GM18951 (cell line): ENCODE measurements around the gene PPP1R12B.

Experiments used
- POLR2A ChIP-seq: IDR thresholded peaks from 4 replicates; pipeline ENCODE4 v1.6.1; 2011; ENCODE audit warnings: mild to moderate bottlenecking; ENCODE audit not compliant: insufficient read length, insufficient read depth; ENCODE audit errors: extremely low read depth
- in situ Hi-C: fragments of 300-500 bp; cut with MboI; formaldehyde crosslinking; loops from one replicate; pipeline ENCODE4 v1.12.0; 2022; ENCODE audit warnings: low sequenced_read_pairs, mixed read lengths, inconsistent platforms; ENCODE audit not compliant: unreplicated experiment

The PPP1R12B gene

DNA sequence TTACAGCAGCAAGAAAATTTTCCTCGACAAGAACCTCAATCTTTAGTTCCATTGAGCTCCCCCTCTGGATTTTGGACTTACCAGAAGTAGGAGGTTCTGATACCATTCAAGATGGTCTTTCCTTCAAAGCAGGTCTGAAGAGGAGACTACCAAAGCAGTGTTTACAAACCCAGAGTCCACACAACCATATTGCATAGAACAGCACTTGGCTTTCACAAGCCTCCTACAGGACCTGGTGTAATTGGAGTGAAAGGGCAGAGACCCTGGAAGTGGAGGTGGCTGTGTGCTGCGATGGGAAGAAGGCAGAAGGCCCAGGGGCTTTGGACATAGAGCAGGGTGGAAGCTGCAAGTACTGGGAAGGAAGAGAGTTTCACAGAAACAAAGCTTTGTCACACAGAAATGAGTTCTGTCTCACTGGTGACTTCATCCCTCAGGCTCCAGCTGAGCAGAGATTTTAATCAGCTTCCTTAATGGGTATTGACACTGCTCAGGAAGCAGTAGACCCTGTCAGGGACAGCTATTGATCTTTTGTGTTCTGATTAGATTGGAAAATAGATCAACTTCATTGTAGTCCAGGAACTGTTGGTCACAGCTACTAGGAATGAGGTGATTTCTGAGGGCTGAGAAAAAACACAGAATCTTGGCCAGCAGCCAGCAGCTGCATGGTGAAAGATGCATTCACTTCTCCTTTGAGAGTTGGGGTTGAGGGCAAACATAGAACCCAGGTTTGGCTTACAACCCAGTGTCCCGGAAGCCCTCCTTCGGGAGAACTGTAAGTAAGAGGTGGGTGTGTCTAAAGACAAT, 237.7 kb downstream of the PPP1R12B start:
- in situ Hi-C loops: no loop called here
- no peak for TF ChIP-seq POLR2A

DNA sequence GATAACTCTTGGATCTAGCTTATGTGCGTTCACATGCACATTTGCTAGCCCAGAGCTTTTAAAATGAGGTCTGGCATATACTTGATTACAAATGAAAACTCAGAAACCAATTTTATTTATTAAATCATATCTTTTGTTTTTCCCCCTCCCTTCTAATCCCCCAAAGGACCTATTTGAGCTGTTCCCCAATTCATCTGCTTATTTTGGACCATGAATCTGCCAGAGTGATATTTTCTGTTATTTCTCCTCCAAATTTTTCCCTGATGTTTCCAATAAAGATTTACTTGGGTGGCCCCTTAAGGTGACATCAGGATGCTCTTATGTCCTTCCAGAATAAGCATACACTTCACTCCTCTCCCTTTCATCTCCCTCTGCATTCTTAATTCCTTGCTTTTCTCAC, 238.4 kb downstream of the PPP1R12B start:
- TF ChIP-seq POLR2A: no peak
- in situ Hi-C loops: no loop called here

DNA sequence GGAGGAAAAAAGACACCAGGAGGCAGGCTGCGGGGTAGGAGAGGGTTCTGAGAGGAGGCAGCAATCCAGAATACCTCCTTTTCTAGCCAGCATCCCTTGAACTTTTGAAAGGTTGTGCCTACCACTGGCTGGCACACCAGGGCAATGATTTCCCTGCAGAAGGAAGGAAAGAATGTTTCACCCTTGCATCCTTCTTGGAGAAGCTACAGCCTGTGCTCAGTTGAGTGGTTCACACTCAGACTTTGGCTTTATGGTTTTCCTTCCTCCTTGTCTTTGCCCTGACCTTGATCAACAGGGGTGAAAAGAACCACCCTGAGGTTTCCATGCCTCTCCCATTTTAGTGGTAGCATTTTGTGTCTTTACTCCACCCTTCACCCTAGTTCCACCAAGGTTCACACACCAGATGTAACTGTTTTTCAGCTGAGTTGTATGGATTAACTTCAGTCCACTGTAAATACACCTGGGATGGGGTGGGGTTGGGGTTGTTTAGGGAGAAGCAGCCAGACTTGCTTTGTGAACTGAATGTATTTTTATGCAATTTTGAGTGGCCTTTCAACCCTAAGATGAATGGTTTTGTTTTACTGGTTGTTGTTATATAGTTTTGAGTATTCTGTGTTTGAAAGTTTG, 239.5 kb downstream of the PPP1R12B start:
- in situ Hi-C loops: no loop called here
- no peak for TF ChIP-seq POLR2A

DNA sequence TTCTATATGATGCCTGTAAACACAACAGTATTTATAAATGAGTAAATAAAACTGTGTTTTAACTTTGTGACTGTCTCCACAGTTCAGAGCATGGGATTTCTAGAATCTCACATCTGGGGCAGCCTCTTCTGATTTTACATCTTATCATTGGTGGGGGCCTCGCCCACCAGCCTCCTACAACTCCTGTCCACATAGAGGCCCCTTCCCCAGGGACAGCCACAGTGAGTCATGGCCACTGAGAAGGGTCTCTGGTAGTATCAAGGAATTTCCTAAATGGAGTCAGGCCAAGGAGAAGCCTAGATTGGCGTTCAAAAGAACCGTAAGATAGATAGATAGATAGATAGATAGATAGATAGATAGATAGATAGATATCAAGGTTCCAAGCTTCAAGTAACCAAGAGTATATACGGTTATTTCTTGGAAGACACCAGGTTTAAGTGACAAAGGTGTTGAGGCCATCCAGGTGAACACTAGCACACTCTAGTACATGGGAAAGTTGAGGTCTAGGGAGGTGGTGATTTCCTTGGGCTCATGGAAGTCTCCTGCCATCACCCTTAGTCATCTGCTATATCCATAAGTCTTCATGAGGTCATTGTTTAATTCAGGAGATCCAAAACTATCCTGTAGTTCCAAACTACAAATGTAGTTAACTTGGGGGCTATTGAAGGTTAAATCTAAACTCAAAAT, 240.1 kb downstream of the PPP1R12B start:
- in situ Hi-C loops: no loop called here
- no peak for TF ChIP-seq POLR2A

DNA sequence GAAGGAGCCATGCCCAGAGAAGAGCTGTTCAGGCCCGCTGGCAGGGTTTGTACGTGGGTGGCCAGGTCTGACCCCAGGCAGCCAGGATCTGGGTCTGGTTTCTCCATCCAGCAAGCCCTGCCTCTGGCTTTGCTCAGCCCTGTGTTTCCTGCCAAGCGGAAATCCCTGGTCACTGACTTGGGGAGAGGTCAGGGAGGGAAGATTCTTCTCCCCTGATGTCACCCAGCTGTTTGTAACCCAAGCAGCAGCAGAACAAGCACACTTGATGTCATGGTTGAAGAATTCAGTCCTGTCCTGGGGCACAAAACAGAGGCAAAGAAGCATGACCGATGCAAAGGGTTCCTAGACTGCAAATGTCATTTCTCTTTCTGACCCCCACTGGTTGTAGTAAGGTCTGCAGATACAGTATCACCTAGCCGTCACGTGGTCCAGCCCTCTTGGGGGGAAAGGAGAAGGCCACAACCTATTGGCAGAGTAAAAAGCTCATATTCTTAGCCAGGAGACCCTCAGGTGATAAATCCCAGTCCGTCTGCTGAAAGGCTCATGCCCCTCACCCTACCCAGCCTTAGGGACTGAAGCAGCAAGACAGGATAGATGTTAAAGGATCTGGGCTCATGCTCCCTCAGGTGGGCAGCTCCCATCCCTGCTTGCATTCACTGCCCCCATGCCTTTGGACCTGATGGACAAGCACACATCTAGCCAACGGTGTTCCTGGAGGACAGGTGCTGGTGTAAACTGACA, 240.9 kb downstream of the PPP1R12B start:
- in situ Hi-C loops: no loop called here
- TF ChIP-seq POLR2A: no peak

DNA sequence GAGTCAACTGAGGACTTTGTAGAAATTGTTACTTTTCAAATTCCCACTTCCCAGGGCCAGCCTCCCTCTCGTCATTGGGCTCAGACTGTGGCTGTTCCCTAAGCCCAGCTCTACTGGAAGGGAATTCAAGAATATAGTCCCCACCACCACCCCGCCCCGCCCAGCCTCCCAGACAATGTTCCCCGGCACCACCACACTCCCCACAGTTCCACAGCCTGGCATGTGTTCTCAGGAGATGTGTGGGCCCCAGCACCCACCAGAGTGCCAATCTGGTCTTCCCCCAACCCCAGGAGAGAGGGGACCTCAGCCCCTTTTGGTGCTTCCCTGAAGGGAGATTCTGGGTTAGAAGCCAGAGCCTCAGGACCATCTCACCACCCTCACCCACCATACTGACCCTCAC, 241.6 kb downstream of the PPP1R12B start:
- TF ChIP-seq POLR2A: no peak
- in situ Hi-C loops: no loop called here

DNA sequence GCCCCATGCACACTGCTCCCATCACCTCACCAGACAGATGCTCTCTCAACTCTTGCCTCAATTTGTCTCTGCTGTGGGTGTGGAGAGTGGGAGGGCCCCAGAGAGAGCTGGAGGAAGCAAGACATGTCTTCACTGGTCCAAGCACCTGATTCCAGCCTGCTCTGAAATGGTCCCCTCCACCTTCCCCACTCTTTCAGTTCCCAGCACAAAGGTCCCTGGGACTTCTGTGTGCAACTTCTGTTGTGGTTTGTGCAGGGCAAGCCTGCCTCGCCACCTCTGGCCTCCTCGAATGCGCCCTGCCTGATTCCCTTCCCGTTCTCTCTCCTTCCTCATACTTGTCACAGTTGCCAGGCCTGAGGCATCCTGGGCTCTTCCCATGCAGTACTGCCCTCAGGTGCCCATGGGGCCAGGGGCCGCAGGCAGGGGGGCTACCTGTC, 242.5 kb downstream of the PPP1R12B start:
- in situ Hi-C loops: no loop called here
- no peak for TF ChIP-seq POLR2A

DNA sequence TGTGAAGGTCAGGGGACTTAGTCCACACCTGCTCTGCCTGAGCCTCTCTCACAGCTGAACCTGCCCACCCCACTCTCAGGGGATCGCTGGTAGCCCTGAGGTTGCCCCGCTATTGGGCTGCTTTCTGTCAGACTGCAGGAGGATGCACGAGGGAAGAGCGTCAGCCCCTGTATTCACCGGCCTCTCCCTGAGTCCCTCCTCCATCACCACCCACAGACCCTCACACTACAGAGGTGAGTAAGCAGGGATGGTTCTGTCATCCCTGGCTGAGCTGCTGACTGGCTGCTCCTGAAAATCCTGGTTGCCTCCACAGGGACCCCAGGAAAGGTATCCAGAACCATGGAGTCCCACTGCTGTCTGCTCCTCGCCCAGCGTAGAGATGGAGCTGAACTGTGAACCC, 243.0 kb downstream of the PPP1R12B start:
- TF ChIP-seq POLR2A: no peak
- in situ Hi-C loops: no loop called here

DNA sequence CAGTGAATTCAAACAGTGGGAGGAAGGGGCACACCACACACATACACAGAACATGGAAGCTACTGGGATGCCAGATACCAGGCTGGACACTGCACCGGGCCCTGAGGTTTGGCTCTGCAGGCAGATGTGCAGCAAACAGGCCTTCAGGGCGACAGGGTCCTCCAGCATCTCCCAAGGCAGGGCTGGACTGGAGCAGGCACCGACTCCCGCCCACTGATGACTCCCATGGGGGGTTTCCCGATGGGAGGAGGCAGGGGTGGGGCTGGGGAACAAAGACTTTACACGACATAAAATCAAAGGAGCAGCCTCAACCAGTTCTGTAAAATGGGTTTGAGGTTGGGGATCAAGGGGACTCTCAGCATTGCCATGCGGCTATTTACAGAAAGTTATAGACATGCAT, 243.6 kb downstream of the PPP1R12B start:
- no peak for TF ChIP-seq POLR2A

DNA sequence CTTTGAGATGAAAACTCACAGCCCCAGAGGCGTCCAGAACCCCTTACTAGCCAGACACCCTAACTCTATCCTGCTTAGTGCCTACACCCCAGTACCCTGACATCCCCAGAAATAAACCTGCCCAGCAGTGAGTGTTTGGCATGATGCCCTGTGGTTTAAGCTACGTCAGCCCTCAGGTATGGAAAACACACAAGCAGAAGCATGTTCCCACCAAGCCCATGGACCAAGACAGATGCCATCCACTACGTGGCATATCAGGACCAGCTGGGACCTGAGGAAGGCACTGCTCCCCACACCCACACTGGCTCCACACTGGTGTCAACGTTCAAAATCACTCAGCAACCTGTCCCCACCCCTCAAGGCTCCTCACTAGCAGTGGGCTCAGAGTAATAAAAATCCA, 245.3 kb downstream of the PPP1R12B start:
- no peak for TF ChIP-seq POLR2A
- in situ Hi-C loops: no loop called here

More for the DNA sequence above, 243.6 kb downstream of the PPP1R12B start:
- in situ Hi-C loops: no loop called here

DNA sequence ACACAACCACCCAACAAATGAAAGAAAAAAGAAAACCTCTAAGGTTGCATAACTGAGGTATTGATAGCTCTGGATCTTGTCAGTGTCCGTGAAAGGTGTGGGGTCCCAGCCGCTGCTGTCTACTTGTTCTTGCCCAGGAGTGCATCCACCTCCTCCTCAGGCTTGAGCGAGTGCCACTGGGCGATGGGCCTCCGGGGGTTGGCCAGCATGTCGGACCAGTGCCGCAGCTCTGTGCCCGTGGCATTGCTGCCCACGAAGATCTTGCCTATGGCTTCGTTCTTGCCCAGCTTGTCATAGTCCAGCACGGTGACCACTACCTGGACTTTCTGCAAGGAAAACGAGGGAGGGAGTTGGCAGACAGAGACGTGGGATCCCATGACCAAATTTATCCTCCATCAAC, 248.1 kb downstream of the PPP1R12B start:
- in situ Hi-C loops: no loop called here
- no peak for TF ChIP-seq POLR2A

DNA sequence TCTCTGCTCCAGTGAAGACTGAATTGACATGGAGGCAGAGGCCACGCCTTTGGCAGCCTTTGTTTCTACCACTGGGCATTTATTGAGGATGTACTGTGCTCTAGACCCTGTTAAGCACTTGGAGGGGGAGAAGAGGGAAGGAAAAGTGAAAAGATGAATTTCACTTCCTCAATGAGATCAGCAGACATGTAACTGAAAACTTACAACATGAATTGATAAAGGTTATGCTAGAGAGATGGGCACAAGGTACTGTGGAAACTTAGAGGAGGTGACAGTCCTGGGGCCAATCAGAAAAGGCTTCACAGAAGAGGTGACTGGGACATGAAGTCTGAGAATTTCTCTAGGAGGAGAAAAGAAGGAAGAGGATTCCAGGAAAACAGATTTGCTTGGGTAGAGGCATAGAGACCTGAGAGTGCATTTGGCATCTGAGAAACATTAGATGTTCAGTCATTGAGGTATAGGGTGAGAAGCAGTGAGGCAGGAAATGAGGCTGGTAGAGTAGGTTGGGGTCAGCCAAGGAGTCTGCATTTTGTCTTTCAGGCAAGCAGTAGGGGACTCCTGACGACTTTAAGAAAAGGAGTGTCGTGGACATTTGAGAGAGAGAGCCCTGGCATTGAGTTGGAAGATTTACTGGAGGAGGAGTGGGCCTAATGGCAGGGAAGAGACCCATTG, 248.7 kb downstream of the PPP1R12B start:
- in situ Hi-C loops: no loop called here
- TF ChIP-seq POLR2A: no peak

DNA sequence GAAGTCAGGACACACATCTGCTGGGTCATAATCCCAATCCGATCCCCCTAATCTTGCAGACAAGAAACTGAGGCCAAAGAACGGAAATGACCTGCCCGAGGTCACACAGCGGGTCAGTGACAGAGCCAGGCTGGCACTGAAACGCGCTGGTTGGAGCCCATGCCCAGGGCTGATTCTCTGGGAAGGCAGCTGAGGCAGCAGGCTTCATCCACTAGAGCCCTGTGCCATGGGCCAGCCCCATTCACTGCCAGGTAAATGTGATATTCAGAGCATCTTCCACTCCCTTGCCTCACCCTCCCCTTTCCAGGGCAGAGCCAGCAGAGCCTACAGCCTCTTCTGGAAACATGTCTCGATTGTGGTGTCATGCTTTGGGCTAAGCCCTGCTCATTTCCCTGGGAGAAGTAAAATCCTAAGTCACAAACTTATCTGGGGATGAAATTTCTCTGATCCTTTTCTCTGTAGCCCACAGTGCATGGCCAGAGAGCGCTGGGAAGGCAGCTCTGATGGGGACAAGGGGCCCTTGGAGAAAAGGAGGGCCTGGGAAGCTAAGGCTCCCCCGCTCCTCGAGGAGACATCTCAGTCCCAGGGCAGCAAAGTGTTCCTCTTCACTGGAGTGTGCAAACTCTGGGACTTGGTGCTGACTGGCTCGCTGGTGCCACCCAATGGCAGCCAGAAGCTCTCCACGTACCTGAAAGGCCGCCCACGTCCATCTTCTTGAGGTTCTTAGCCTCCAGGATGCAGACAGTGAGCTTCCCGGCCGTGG, 251.4 kb downstream of the PPP1R12B start:
- TF ChIP-seq POLR2A: no peak
- in situ Hi-C loops: no loop called here
